ENCODE data around the gene BABAM2. TPM values are rescaled to one million over a fixed set of nuclear protein-coding genes. Genes with fewer than 3 reads are reported as not detected.

The BABAM2 gene
- total and polyA plus RNA-seq, 5 donors: 45.2 to 65.2 (median 64.0) TPM

DNA sequence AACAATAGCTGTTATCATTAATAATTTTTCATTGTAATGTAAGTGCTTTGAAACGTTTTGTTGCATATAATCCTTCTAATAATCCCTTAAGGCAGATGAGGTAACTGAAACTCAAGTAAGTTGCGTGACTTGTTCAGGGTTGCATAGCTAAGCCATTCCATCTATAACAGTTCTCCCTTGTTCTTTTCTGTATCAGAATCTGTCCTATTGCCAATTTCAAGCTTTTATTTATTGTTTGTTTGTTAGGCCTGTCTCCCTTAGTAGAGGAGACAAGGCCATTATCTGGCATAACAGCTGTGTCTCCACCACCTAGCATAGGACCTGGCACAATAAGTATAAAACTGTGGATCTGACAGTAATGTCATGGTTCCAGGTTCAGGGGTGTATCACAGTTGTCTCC, 19.4 kb downstream of the BABAM2 start:
- Histone ChIP-seq H3K4me1 (ENCODE audit: control insufficient read depth, insufficient read depth, low read length) (peaks cover 5% of the 10 kb centered on the region), H3K27me3 (ENCODE audit: control insufficient read depth, insufficient read depth) (no peaks in the 10 kb centered on the region), H3K27ac (ENCODE audit: low read length) (no peak overlapping the region), H3K4me3 (ENCODE audit: low read length) (no peak overlapping the region), H3K9me3 (ENCODE audit: control insufficient read depth, low read length) (no peaks in the 10 kb centered on the region)
- intact Hi-C loops (cut with DNase I): no loop called here
- 78% methylated on average over 2 of the region's 2 CpGs for whole genome bisulfite sequencing
- DNase-seq (no peak), ATAC-seq (no peak)

DNA sequence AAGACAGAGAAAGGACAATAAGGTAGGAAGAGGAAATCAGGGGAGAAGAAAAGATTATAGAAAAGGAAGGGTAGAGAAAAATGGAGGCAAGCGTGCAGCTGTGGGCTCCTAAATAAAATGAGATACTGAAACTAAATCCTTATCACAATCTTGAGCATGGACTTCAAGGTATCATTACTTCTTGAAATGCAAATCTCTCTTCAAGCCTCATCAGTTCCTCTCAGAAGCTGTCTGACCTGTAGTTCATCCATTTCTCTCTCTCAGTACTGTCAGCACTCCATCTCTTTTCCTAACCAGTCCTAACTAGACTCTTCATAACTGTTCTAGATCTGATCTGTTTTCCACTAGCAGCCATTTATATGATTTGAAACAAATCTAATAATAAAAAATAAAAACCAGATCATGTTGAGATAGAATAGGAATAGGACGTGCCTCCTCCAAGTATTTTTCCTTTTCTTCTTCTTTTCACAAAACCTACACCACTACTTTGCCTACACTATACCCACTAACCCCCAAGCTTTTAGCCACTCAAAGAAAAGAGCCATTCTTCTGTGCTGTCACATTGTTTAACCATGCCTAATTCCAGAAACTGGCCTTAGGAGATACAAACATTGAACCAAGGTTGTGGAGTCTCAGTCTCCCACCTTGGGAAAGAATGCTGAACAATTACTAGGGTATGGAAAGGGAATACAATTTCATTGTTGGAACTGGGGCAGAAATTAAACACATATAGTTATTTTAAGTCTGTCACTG, 21.1 kb downstream of the BABAM2 start:
- no peaks in the 10 kb centered on the region for H3K9me3 ChIP-seq (ENCODE audit: control insufficient read depth, low read length)
- over 99% methylated on average over 2 of the region's 2 CpGs for whole genome bisulfite sequencing
- no peak overlapping the region for H3K27ac ChIP-seq (ENCODE audit: low read length)
- intact Hi-C loops (cut with DNase I): no loop called here
- no peaks in the 10 kb centered on the region for H3K27me3 ChIP-seq (ENCODE audit: control insufficient read depth, insufficient read depth)
- no peak for DNase-seq
- ATAC-seq: no peak
- H3K4me3 ChIP-seq (ENCODE audit: low read length): no peak overlapping the region
- H3K4me1 ChIP-seq (ENCODE audit: control insufficient read depth, insufficient read depth, low read length): peaks cover 2% of the 10 kb centered on the region

DNA sequence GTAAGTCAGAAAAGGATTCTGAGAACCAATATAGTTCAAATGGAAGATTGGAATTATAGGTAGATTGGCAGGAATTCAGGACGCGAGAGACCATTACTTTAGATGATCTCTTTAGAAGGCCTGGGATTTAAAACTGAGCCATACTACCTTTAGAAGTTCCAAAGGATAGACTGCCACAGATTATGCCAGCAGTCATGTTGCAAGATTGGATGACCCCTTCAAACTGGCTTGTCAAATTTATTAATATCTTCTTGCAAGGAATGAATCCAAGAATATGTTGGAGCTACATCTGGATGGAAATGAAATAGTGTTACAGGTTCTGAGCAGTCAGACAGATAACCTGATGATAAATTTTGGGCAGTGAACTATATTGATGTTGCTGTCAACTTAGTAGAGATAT, 22.0 kb downstream of the BABAM2 start:
- 97% methylated on average over 2 of the region's 2 CpGs for WGBS

DNA sequence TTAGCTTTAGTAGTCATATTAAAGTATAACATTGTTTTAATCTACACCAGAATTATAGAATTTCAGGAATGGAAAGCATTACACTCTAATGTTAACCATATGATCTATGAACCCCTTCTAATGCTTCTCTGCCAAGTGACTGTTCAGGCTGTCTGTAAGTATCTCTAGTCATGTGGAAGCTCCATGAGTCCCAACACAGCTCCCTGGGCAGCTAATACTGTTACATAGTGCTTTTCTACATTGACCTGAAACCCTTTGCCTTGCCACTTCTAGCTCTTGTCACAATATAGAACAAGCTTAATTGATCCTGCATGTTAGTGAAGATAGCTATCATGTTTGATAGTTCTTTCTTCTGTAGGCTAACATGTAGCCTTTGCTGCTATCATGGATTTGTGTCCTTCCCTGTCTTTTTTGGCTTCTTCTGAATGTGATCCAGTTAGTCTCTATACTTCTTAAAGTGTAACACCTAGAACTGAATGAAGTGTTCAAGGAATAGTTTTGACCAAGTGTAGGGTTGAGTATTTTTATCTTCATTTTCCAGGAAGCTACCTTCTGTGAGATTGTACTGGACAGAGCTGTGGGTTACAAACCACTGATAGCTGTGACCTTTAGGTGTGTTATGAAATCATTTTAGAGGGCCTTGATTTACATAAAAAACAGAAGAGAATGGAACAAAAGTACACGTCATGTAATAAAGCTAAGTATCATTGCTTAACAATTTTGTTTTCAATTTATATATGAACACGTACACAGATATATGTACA, 23.7 kb downstream of the BABAM2 start:
- no peaks in the 10 kb centered on the region for H3K27me3 ChIP-seq (ENCODE audit: control insufficient read depth, insufficient read depth)
- no peak for DNase-seq
- WGBS: 85% methylated on average over 2 of the region's 2 CpGs
- H3K27ac ChIP-seq (ENCODE audit: low read length): no peak overlapping the region
- no peak overlapping the region for H3K4me3 ChIP-seq (ENCODE audit: low read length)
- intact Hi-C loops (cut with DNase I): no loop called here
- peaks cover 2% of the 10 kb centered on the region for H3K4me1 ChIP-seq (ENCODE audit: control insufficient read depth, insufficient read depth, low read length)
- ATAC-seq: peak; percentile 32 to 42
- H3K9me3 ChIP-seq (ENCODE audit: control insufficient read depth, low read length): no peaks in the 10 kb centered on the region

More for the DNA sequence above, 22.0 kb downstream of the BABAM2 start:
- no peak for ATAC-seq
- peaks cover 2% of the 10 kb centered on the region for H3K4me1 ChIP-seq (ENCODE audit: control insufficient read depth, insufficient read depth, low read length)
- H3K4me3 ChIP-seq (ENCODE audit: low read length): no peak overlapping the region
- H3K27me3 ChIP-seq (ENCODE audit: control insufficient read depth, insufficient read depth): no peaks in the 10 kb centered on the region
- DNase-seq: no peak
- H3K27ac ChIP-seq (ENCODE audit: low read length): no peak overlapping the region
- H3K9me3 ChIP-seq (ENCODE audit: control insufficient read depth, low read length): no peaks in the 10 kb centered on the region
- intact Hi-C loops (cut with DNase I): no loop called here

DNA sequence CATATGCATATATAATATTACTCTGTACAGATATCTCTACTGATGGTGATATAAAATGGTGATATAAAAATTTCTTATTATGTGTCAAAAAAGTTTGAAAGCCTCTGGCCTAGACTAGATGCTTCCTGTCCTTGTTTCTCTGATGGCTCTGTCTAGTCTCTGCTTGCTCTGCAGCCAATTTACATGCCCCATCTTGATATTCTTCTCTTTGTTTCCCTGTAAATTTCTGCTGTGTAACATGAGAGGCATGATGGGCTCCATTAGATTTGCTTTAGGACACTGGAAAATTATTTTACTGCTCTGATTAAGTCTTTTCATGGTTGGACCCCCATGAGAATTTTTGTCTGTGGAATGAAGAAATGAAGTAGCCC, 24.3 kb downstream of the BABAM2 start:
- no peak for DNase-seq
- no peaks in the 10 kb centered on the region for H3K27me3 ChIP-seq (ENCODE audit: control insufficient read depth, insufficient read depth)
- intact Hi-C loops (cut with DNase I): no loop called here
- no peak for ATAC-seq
- no peaks in the 10 kb centered on the region for H3K9me3 ChIP-seq (ENCODE audit: control insufficient read depth, low read length)
- H3K27ac ChIP-seq (ENCODE audit: low read length): peak overlapping the region; percentile 52
- H3K4me3 ChIP-seq (ENCODE audit: low read length): no peak overlapping the region
- peaks cover 2% of the 10 kb centered on the region for H3K4me1 ChIP-seq (ENCODE audit: control insufficient read depth, insufficient read depth, low read length)

DNA sequence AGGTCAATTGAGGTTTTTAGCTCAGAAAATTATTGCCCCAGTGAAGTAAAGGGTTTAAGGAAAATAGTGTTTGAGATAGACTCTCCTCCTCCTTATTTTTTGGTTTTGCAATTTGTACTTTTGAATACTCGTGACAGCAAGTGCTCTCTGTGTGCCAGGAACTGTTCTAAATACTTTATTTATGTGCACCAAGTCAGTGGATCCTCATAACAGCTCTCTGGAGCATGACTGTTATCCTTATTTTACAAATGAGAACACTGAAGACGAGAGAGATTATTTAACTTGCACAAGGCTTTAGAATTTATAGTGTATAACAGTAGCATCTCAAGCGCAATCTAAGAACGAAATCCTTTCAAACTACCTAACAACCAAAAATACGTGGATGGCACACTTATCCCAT, 24.7 kb downstream of the BABAM2 start:
- no peak for DNase-seq

DNA sequence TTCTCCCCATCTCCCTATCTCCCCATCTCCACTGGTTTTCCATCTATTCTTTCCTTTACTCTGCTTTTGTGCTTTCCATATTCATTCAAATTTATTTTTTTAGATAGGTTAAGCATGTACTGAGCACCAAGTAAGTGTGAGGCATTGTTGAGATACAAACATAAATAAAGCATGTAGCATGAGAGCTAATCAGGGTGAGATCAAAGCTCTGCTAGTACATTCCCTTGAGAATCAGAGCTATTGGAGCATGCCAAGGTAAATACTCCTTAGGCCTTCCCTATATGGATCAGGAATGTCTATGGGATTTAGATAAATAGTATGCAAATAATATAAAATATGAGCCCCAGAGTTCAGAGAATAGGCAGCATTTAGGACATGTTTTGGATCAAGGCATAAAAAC, 25.3 kb downstream of the BABAM2 start:
- DNase-seq: no peak
- H3K27me3 ChIP-seq (ENCODE audit: control insufficient read depth, insufficient read depth): no peaks in the 10 kb centered on the region
- H3K4me3 ChIP-seq (ENCODE audit: low read length): no peak overlapping the region
- peaks cover 2% of the 10 kb centered on the region for H3K4me1 ChIP-seq (ENCODE audit: control insufficient read depth, insufficient read depth, low read length)
- H3K27ac ChIP-seq (ENCODE audit: low read length): no peak overlapping the region
- ATAC-seq: no peak
- H3K9me3 ChIP-seq (ENCODE audit: control insufficient read depth, low read length): no peaks in the 10 kb centered on the region
- intact Hi-C loops (cut with DNase I): no loop called here

More for the DNA sequence above, 24.7 kb downstream of the BABAM2 start:
- no peaks in the 10 kb centered on the region for H3K9me3 ChIP-seq (ENCODE audit: control insufficient read depth, low read length)
- H3K4me3 ChIP-seq (ENCODE audit: low read length): no peak overlapping the region
- no peaks in the 10 kb centered on the region for H3K27me3 ChIP-seq (ENCODE audit: control insufficient read depth, insufficient read depth)
- intact Hi-C loops (cut with DNase I): no loop called here
- peaks cover 2% of the 10 kb centered on the region for H3K4me1 ChIP-seq (ENCODE audit: control insufficient read depth, insufficient read depth, low read length)
- WGBS: 43% methylated on average over 5 of the region's 5 CpGs
- no peak overlapping the region for H3K27ac ChIP-seq (ENCODE audit: low read length)
- ATAC-seq: peak; percentile 56 to 84

DNA sequence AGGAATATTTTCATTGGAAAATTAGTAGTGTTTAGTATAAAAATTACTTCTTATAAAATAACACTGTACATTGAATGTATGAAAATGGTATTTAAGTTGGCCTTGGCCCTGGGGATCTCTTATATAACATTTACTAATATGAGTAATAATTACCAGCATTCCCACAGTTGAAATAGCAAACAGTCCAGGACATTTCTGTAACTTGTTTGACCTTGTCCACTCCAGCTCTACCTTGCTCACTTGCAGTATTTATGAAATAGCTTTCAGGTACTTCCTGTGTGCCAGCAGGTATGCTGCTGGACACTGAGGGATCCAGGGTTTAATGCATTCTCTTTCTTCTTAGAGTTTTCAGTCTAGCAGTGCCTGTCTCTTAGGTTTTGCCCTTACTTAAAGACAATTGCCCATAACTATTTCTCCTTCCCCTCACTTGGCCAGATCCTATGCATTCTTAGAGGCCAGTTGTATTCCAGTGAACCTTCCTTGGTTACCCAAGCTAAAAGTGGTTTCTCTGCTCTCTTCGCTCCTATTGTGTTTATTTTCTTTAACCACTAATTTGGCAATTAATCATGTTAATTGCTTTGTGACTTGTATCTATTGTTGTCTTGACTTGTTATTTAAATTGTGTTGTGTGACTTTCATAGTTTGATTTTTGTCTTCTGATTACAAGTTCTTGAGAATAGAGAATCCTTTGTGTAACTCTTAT, 25.9 kb downstream of the BABAM2 start:
- WGBS: 90% methylated on average over 1 of the region's 1 CpG
- Histone ChIP-seq H3K27ac (ENCODE audit: low read length) (no peak overlapping the region), H3K9me3 (ENCODE audit: control insufficient read depth, low read length) (no peaks in the 10 kb centered on the region), H3K4me3 (ENCODE audit: low read length) (no peak overlapping the region), H3K4me1 (ENCODE audit: control insufficient read depth, insufficient read depth, low read length) (peaks cover 2% of the 10 kb centered on the region), H3K27me3 (ENCODE audit: control insufficient read depth, insufficient read depth) (no peaks in the 10 kb centered on the region)
- DNase-seq: no peak
- peak in 1 of 2 donors; percentile 14 for ATAC-seq
- intact Hi-C loops (cut with DNase I): no loop called here

DNA sequence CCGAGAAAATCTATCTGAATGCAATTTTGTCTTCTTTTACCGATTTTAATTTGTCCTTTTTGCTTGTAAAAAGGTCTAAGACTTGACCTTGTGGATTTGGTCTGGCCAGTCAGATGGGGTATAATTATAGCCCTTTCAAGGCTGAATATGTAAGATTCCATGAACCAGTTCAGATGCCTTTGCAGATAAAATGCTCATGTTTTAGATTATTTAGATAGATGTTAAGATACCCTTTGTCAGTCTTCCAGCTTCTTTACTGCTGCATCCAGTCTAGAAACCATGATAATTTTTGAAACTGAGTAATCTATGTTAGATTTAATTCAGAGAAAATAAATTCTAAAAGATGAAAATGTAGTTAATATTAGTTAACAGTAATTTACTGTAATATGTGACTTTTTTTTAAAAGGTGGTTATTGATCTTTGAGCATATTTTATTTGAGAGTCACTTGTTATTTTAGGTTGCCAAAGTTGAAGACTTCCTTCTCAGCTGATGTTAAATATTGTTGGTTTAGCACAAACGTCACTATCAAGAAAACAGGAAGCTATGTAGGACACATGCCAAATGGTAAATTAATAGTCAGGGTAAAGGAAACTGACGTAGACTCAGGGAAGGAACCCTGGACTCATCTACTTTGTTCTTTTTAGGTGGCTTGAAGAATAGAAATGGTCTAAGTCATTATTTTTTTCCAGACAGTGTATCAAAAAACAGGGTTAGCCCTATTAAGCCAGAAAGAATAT, 29.8 kb downstream of the BABAM2 start:
- Histone ChIP-seq H3K4me3 (ENCODE audit: low read length) (no peak overlapping the region), H3K27me3 (ENCODE audit: control insufficient read depth, insufficient read depth) (no peaks in the 10 kb centered on the region), H3K4me1 (ENCODE audit: control insufficient read depth, insufficient read depth, low read length) (no peaks in the 10 kb centered on the region), H3K9me3 (ENCODE audit: control insufficient read depth, low read length) (no peaks in the 10 kb centered on the region), H3K27ac (ENCODE audit: low read length) (no peak overlapping the region)
- intact Hi-C loops (cut with DNase I): no loop called here
- ATAC-seq (peak; percentile 64 to 91), DNase-seq (no peak)
- WGBS: 31% methylated on average over 4 of the region's 4 CpGs

DNA sequence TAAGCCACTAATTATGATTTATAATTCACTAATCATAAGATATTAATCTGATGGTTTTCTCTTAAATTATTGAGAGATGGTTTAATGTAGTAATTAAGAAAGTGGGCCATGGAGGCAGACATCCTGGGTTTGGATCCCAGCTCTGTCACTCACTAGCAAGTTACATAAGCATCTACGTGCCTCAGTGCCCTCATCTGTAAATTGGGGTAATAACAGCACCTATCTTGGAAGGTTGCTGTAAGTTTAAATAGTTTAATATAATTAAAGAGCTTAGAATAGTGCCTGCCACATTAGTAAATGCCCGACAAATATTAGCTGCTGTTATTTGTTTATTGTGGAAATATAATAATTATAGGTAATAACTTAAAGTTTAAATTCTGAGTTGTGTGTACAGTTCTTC, 30.9 kb downstream of the BABAM2 start:
- 95% methylated on average over 2 of the region's 2 CpGs for WGBS
- Histone ChIP-seq H3K27me3 (ENCODE audit: control insufficient read depth, insufficient read depth) (no peaks in the 10 kb centered on the region), H3K4me1 (ENCODE audit: control insufficient read depth, insufficient read depth, low read length) (peaks cover 4% of the 10 kb centered on the region), H3K27ac (ENCODE audit: low read length) (no peak overlapping the region), H3K4me3 (ENCODE audit: low read length) (no peak overlapping the region), H3K9me3 (ENCODE audit: control insufficient read depth, low read length) (no peaks in the 10 kb centered on the region)
- no peak for ATAC-seq
- no peak for DNase-seq
- intact Hi-C loops (cut with DNase I): no loop called here

Data from right cardiac atrium (tissue), 5 donors.